WTC11 (cell line): ENCODE data around the gene FBXL16. TPM values are rescaled to one million over a fixed set of nuclear protein-coding genes. Genes with fewer than 3 reads are reported as not detected.

Experiments
- ATAC-seq: fragments of 200-7000 bp; cut with Tn5 transposase; 2 replicates; pipeline ENCODE4 v1.10.0; 2021; ENCODE audit warnings: mild to moderate bottlenecking, moderate library complexity
- CTCF ChIA-PET: fragments of 300-600 bp; sonication (Branson Sonifier 250); formaldehyde crosslinking; loops from one replicate; lab custom pipeline; 2021; ENCODE audit warnings: antibody characterized with exemption; lab: Charles Lee
- POLR2A ChIA-PET: fragments of 350-600 bp; sonication (Branson Sonifier 250); formaldehyde crosslinking; loops from one replicate; lab custom pipeline; 2021; ENCODE audit warnings: antibody characterized with exemption; lab: Charles Lee
- DNase-seq: peaks from one replicate; pipeline ENCODE4 v3.0.0; 2021; ENCODE audit warnings: low spot score
- H3K27ac Mint-ChIP-seq: 2 replicates; pipeline ENCODE4 v1.8.0; 2021; ENCODE audit warnings: mixed read lengths
- H3K27me3 Mint-ChIP-seq: 2 replicates; pipeline ENCODE4 v1.8.0; 2021; ENCODE audit warnings: low read depth, mild to moderate bottlenecking, moderate library complexity, mixed read lengths
- H3K36me3 Mint-ChIP-seq: 2 replicates; pipeline ENCODE4 v1.8.0; 2021; ENCODE audit warnings: mixed read lengths
- H3K4me1 Mint-ChIP-seq: 2 replicates; pipeline ENCODE4 v1.8.0; 2022; ENCODE audit warnings: mixed read lengths
- H3K4me3 Mint-ChIP-seq: 2 replicates; pipeline ENCODE4 v1.8.0; 2021; ENCODE audit warnings: mild to moderate bottlenecking, moderate library complexity, mixed read lengths
- H3K9me3 Mint-ChIP-seq: 2 replicates; pipeline ENCODE4 v1.8.0; 2021; ENCODE audit warnings: mixed read lengths
- ATF3 ChIP-seq: sonication (generic); formaldehyde crosslinking; conservative IDR thresholded peaks from 2 replicates; pipeline ENCODE4 v1.8.1; 2022; ENCODE audit warnings: mild to moderate bottlenecking, missing genetic modification reagents
- ATF6 ChIP-seq: sonication (generic); formaldehyde crosslinking; IDR thresholded peaks from 2 replicates; pipeline ENCODE4 v1.8.1; 2023; ENCODE audit warnings: mild to moderate bottlenecking, missing genetic modification reagents
- CREB1 ChIP-seq: sonication (generic); formaldehyde crosslinking; IDR thresholded peaks from 2 replicates; pipeline ENCODE4 v1.8.0; 2023; ENCODE audit warnings: mild to moderate bottlenecking, missing genetic modification reagents
- CTCF ChIP-seq: fragments of 200-600 bp; IDR thresholded peaks from 2 replicates; pipeline ENCODE4 v1.8.0; 2022; ENCODE audit warnings: antibody characterized with exemption
- ELF4 ChIP-seq: sonication (generic); formaldehyde crosslinking; IDR thresholded peaks from 2 replicates; pipeline ENCODE4 v1.8.1; 2022; ENCODE audit warnings: low read depth, mild to moderate bottlenecking, moderate library complexity, missing genetic modification reagents
- FOXJ3 ChIP-seq: sonication (generic); formaldehyde crosslinking; IDR thresholded peaks from 2 replicates; pipeline ENCODE4 v1.9.0; 2021; ENCODE audit warnings: missing genetic modification reagents, mild to moderate bottlenecking, borderline replicate concordance
- GRHL2 ChIP-seq: fragments of 250-450 bp; sonication (Bioruptor Pico); IDR thresholded peaks from 2 replicates; pipeline ENCODE4 v1.8.0; 2022; ENCODE audit warnings: mild to moderate bottlenecking, moderate library complexity; ENCODE audit not compliant: insufficient replicate concordance, severe bottlenecking
- HMGA2 ChIP-seq: fragments of 250-450 bp; sonication (Bioruptor Pico); IDR thresholded peaks from 2 replicates; pipeline ENCODE4 v1.4.0; 2021; ENCODE audit warnings: mild to moderate bottlenecking, moderate library complexity
- IRF2 ChIP-seq: sonication (generic); formaldehyde crosslinking; IDR thresholded peaks from 2 replicates; pipeline ENCODE4 v1.8.0; 2022; ENCODE audit warnings: low read depth, missing genetic modification reagents, borderline replicate concordance
- JUN ChIP-seq: sonication (generic); formaldehyde crosslinking; IDR thresholded peaks from 2 replicates; pipeline ENCODE4 v1.8.0; 2023; ENCODE audit warnings: mild to moderate bottlenecking, missing genetic modification reagents
- MAX ChIP-seq: sonication (generic); formaldehyde crosslinking; IDR thresholded peaks from 2 replicates; pipeline ENCODE4 v1.8.0; 2022; ENCODE audit warnings: mild to moderate bottlenecking, missing genetic modification reagents
- MYBL2 ChIP-seq: sonication (generic); formaldehyde crosslinking; IDR thresholded peaks from 2 replicates; pipeline ENCODE4 v1.8.1; 2023; ENCODE audit warnings: mild to moderate bottlenecking, moderate library complexity, missing genetic modification reagents
- NFATC4 ChIP-seq: fragments of 250-450 bp; sonication (Bioruptor Pico); IDR thresholded peaks from 2 replicates; pipeline ENCODE4 v1.9.0; 2021; ENCODE audit warnings: mild to moderate bottlenecking
- SMAD4 ChIP-seq: sonication (generic); formaldehyde crosslinking; IDR thresholded peaks from 2 replicates; pipeline ENCODE4 v1.8.0; 2022; ENCODE audit warnings: mild to moderate bottlenecking, missing genetic modification reagents
- STAT6 ChIP-seq: sonication (generic); formaldehyde crosslinking; conservative IDR thresholded peaks from 2 replicates; pipeline ENCODE4 v1.8.1; 2023; ENCODE audit warnings: mild to moderate bottlenecking, low read depth, missing genetic modification reagents, moderate library complexity
- USF1 ChIP-seq: sonication (generic); formaldehyde crosslinking; IDR thresholded peaks from 2 replicates; pipeline ENCODE4 v1.8.0; 2022; ENCODE audit warnings: mild to moderate bottlenecking, missing genetic modification reagents
- ZNF121 ChIP-seq: sonication (generic); formaldehyde crosslinking; IDR thresholded peaks from 2 replicates; pipeline ENCODE4 v1.8.0; 2023; ENCODE audit warnings: missing genetic modification reagents
- ZNF138 ChIP-seq: sonication (generic); formaldehyde crosslinking; conservative IDR thresholded peaks from 2 replicates; pipeline ENCODE4 v1.8.1; 2022; ENCODE audit warnings: mild to moderate bottlenecking, moderate library complexity, missing genetic modification reagents
- ZNF317 ChIP-seq: sonication (generic); formaldehyde crosslinking; IDR thresholded peaks from 2 replicates; pipeline ENCODE4 v1.8.1; 2023; ENCODE audit warnings: low read depth, mild to moderate bottlenecking, moderate library complexity, missing genetic modification reagents, borderline replicate concordance
- total RNA-seq: library from RNA; stranded (reverse); gene quantifications from 3 replicates; pipeline ENCODE4 v1.2.3, GENCODE V29; 2021

FBXL16 gene
- total RNA-seq, 1 experiment from 2014 or later, result 22.7 TPM

GRCh38 chr16:719815-720446 is 14.3 kb upstream of the FBXL16 start:
- CTCF ChIA-PET, result interaction anchor here (0.6 to 2.8 kb wide), 22 partner anchors 8 to 426 kb away, joined by 3 to 22 read pairs (median 5); partner anchors contain the start of genes CHTF18, GNG13, JMJD8 and RHBDL1
- TF ChIP-seq USF1 (no peak), SMAD4 (CRISPR knock-in tag) (no peak), ZNF317 (CRISPR knock-in tag) (no peak), CREB1 (CRISPR knock-in tag) (no peak), MYBL2 (CRISPR knock-in tag) (no peak), HMGA2 (CRISPR knock-in tag) (no peak), STAT6 (no peak), JUN (no peak), FOXJ3 (CRISPR knock-in tag) (no peak), GRHL2 (no peak), ELF4 (CRISPR knock-in tag) (no peak), IRF2 (CRISPR knock-in tag) (no peak), MAX (CRISPR knock-in tag) (no peak), CTCF (no peak; the same call in 1 of the 2 replicates), ZNF121 (CRISPR knock-in tag) (no peak), ZNF138 (CRISPR knock-in tag) (no peak), ATF6 (CRISPR knock-in tag) (no peak), NFATC4 (CRISPR knock-in tag) (no peak), ATF3 (CRISPR knock-in tag) (no peak)
- TF ChIP-seq, all 79 proteins: peak for 0
- Mint-ChIP-seq H3K27me3 (peaks cover 15% of the 10 kb centered on the region), H3K9me3 (no peaks in the 10 kb centered on the region), H3K4me1 (peaks cover 16% of the 10 kb centered on the region), H3K4me3 (peak overlapping the region; percentile 74), H3K27ac (peak overlapping the region; percentile 63), H3K36me3 (no peaks in the 10 kb centered on the region; the same call in 1 of the 2 replicates)
- DNase-seq (no peak), ATAC-seq (no peak)
- POLR2A ChIA-PET, result interaction anchor here (0.7 to 2.9 kb wide), 13 partner anchors 8 to 90 kb away, joined by 3 to 10 read pairs (median 3); partner anchors contain the start of genes CIAO3, RHOT2, STUB1 and WDR24
